ENCODE results near the gene RNF220. TPM values are rescaled to one million over a fixed set of nuclear protein-coding genes. Genes with fewer than 3 reads are reported as not detected.

RNF220 gene
- total RNA-seq, 1 donor from 2014 or later = 62.6 TPM

- intact Hi-C loops (cut with micrococcal nuclease) = no loop called here
- no peak for TF ChIP-seq CTCF (IDR thresholded peaks at IDR 0.05; ENCODE audit: borderline replicate concordance)
- no peak for DNase-seq
Observed at GRCh38 chr1:44609768-44610526, 204.9 kb downstream of the RNF220 start.

GRCh38 chr1:44610527-44611148 is 205.6 kb downstream of the RNF220 start:
- H3K27ac ChIP-seq (replicated peaks) = no peak overlapping the region
- intact Hi-C loops (cut with micrococcal nuclease) = no loop called here
- H3K9me3 ChIP-seq (replicated peaks) = no peaks in the 10 kb centered on the region
- no peak for DNase-seq
- no peaks in the 10 kb centered on the region for H3K4me1 ChIP-seq
- no peaks in the 10 kb centered on the region for H3K36me3 ChIP-seq
- no peak overlapping the region for H3K4me3 ChIP-seq
- TF ChIP-seq CTCF (IDR thresholded peaks at IDR 0.05; ENCODE audit: borderline replicate concordance) = no peak
- peaks cover 33% of the 10 kb centered on the region for H3K27me3 ChIP-seq (ENCODE audit: low read depth)

More at GRCh38 chr1:44609768-44610526, 204.9 kb downstream of the RNF220 start:
- Histone ChIP-seq H3K9me3 (replicated peaks) (no peaks in the 10 kb centered on the region), H3K4me3 (no peak overlapping the region), H3K27me3 (ENCODE audit: low read depth) (peaks cover 26% of the 10 kb centered on the region), H3K4me1 (no peaks in the 10 kb centered on the region), H3K36me3 (no peaks in the 10 kb centered on the region), H3K27ac (replicated peaks) (no peak overlapping the region)

- no peak overlapping the region for H3K27ac ChIP-seq (replicated peaks)
- intact Hi-C loops (cut with micrococcal nuclease) = no loop called here
- H3K9me3 ChIP-seq (replicated peaks) = no peaks in the 10 kb centered on the region
- no peaks in the 10 kb centered on the region for H3K4me1 ChIP-seq
- peaks cover 40% of the 10 kb centered on the region for H3K27me3 ChIP-seq (ENCODE audit: low read depth)
- no peak for DNase-seq
- no peak overlapping the region for H3K4me3 ChIP-seq
- no peaks in the 10 kb centered on the region for H3K36me3 ChIP-seq
- TF ChIP-seq CTCF (IDR thresholded peaks at IDR 0.05; ENCODE audit: borderline replicate concordance) = no peak
Observed at GRCh38 chr1:44611419-44611818, 206.4 kb downstream of the RNF220 start.

- DNase-seq = no peak
- no peaks in the 10 kb centered on the region for H3K36me3 ChIP-seq
Observed at GRCh38 chr1:44611866-44612265, 206.8 kb downstream of the RNF220 start.

GRCh38 chr1:44613941-44614340 is 208.9 kb downstream of the RNF220 start:
- DNase-seq = no peak
- Histone ChIP-seq H3K4me1 (peaks cover 8% of the 10 kb centered on the region), H3K27me3 (ENCODE audit: low read depth) (peaks cover 48% of the 10 kb centered on the region), H3K27ac (replicated peaks) (no peak overlapping the region), H3K9me3 (replicated peaks) (no peaks in the 10 kb centered on the region), H3K36me3 (no peaks in the 10 kb centered on the region), H3K4me3 (no peak overlapping the region)
- intact Hi-C loops (cut with micrococcal nuclease) = no loop called here
- no peak for TF ChIP-seq CTCF (IDR thresholded peaks at IDR 0.05; ENCODE audit: borderline replicate concordance)

More at GRCh38 chr1:44611866-44612265, 206.8 kb downstream of the RNF220 start:
- intact Hi-C loops (cut with micrococcal nuclease) = no loop called here
- no peak for TF ChIP-seq CTCF (IDR thresholded peaks at IDR 0.05; ENCODE audit: borderline replicate concordance)
- peaks cover 44% of the 10 kb centered on the region for H3K27me3 ChIP-seq (ENCODE audit: low read depth)
- no peak overlapping the region for H3K4me3 ChIP-seq
- no peaks in the 10 kb centered on the region for H3K9me3 ChIP-seq (replicated peaks)
- peaks cover 2% of the 10 kb centered on the region for H3K4me1 ChIP-seq
- H3K27ac ChIP-seq (replicated peaks) = no peak overlapping the region

Data from left ventricle myocardium inferior (tissue), 1 donor.